ENCODE measurements around the gene NOTCH4. TPM values are rescaled to one million over a fixed set of nuclear protein-coding genes. Genes with fewer than 3 reads are reported as not detected.

Gene NOTCH4
- total and polyA plus RNA-seq, 9 of the 15 experiments (the other 6 are each of a cell fraction or from before 2014, with no cell fraction given): 0.24 to 4.3 (median 1.7) TPM

DNA sequence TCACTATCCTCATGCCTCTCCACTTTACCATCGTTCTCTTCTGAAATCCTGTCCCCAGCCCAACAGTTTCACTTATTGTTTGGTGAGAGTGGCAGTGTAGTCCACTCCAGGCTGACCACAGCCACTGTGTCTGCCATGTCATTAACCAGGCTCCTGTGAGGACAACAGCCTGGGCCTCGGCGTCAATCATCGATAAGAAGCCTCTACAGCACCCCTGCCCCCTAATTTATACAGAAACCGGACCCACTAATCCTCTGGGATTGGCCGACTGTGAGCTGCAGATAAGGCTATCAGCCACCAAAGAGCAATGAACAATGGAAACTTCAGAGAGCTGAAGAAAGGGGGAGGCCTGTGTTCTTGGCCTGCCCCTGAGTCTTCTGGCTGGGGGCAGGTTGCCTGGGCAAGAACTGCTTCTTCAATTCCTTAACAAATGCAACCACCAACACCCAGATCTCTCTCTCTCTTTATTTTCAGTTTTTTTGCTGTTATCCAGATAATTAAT lies 56.1 kb downstream of the NOTCH4 start (continued):
- TF ChIP-seq, protein P1, sequence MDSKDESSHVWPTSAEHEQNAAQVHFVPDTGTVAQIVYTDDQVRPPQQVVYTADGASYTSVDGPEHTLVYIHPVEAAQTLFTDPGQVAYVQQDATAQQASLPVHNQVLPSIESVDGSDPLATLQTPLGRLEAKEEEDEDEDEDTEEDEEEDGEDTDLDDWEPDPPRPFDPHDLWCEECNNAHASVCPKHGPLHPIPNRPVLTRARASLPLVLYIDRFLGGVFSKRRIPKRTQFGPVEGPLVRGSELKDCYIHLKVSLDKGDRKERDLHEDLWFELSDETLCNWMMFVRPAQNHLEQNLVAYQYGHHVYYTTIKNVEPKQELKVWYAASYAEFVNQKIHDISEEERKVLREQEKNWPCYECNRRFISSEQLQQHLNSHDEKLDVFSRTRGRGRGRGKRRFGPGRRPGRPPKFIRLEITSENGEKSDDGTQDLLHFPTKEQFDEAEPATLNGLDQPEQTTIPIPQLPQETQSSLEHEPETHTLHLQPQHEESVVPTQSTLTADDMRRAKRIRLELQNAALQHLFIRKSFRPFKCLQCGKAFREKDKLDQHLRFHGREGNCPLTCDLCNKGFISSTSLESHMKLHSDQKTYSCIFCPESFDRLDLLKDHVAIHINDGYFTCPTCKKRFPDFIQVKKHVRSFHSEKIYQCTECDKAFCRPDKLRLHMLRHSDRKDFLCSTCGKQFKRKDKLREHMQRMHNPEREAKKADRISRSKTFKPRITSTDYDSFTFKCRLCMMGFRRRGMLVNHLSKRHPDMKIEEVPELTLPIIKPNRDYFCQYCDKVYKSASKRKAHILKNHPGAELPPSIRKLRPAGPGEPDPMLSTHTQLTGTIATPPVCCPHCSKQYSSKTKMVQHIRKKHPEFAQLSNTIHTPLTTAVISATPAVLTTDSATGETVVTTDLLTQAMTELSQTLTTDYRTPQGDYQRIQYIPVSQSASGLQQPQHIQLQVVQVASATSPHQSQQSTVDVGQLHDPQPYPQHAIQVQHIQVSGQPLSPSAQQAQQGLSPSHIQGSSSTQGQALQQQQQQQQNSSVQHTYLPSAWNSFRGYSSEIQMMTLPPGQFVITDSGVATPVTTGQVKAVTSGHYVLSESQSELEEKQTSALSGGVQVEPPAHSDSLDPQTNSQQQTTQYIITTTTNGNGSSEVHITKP (IDR thresholded peaks at IDR 0.05; ENCODE audit: partially characterized antibody): peak; percentile 79
- TF ChIP-seq ZFP1 (CRISPR knock-in tag; IDR thresholded peaks at IDR 0.05) (no peak), ZNF133 (CRISPR knock-in tag; IDR thresholded peaks at IDR 0.05) (no peak), FOS (IDR thresholded peaks at IDR 0.05; ENCODE audit: extremely low read depth, insufficient read length) (no peak), ZSCAN29 (IDR thresholded peaks at IDR 0.05) (no peak), ZC3H4 (CRISPR knock-in tag; IDR thresholded peaks at IDR 0.05; ENCODE audit: borderline replicate concordance) (no peak), NFE2L1 (tag; IDR thresholded peaks at IDR 0.05; ENCODE audit: borderline replicate concordance, low read depth) (no peak), CHD4 (IDR thresholded peaks at IDR 0.05; ENCODE audit: insufficient read depth, insufficient replicate concordance, low read depth, low read length, poor library complexity, severe bottlenecking) (no peak), CBX5 (IDR thresholded peaks at IDR 0.05; ENCODE audit: borderline replicate concordance, low read depth) (0 out of 2 replicates have a peak, but pooled peaks have one; percentile 22), MCM3 (IDR thresholded peaks at IDR 0.05) (no peak), PTRF (tag; IDR thresholded peaks at IDR 0.05) (no peak), ARID2 (IDR thresholded peaks at IDR 0.05) (no peak), NFE2 (IDR thresholded peaks at IDR 0.05; ENCODE audit: low read depth) (peak; percentile 52; the same call in 1 of the 2 replicates), TEAD2 (tag; IDR thresholded peaks at IDR 0.05) (no peak)
- TF ChIP-seq, protein P2, sequence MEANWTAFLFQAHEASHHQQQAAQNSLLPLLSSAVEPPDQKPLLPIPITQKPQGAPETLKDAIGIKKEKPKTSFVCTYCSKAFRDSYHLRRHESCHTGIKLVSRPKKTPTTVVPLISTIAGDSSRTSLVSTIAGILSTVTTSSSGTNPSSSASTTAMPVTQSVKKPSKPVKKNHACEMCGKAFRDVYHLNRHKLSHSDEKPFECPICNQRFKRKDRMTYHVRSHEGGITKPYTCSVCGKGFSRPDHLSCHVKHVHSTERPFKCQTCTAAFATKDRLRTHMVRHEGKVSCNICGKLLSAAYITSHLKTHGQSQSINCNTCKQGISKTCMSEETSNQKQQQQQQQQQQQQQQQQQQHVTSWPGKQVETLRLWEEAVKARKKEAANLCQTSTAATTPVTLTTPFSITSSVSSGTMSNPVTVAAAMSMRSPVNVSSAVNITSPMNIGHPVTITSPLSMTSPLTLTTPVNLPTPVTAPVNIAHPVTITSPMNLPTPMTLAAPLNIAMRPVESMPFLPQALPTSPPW (CRISPR knock-in tag; IDR thresholded peaks at IDR 0.05): peak; percentile 92
- TF ChIP-seq, protein P3, sequence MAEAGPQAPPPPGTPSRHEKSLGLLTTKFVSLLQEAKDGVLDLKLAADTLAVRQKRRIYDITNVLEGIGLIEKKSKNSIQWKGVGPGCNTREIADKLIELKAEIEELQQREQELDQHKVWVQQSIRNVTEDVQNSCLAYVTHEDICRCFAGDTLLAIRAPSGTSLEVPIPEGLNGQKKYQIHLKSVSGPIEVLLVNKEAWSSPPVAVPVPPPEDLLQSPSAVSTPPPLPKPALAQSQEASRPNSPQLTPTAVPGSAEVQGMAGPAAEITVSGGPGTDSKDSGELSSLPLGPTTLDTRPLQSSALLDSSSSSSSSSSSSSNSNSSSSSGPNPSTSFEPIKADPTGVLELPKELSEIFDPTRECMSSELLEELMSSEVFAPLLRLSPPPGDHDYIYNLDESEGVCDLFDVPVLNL (CRISPR knock-in tag; IDR thresholded peaks at IDR 0.05; ENCODE audit: low read depth): no peak
- TF ChIP-seq, protein P4, sequence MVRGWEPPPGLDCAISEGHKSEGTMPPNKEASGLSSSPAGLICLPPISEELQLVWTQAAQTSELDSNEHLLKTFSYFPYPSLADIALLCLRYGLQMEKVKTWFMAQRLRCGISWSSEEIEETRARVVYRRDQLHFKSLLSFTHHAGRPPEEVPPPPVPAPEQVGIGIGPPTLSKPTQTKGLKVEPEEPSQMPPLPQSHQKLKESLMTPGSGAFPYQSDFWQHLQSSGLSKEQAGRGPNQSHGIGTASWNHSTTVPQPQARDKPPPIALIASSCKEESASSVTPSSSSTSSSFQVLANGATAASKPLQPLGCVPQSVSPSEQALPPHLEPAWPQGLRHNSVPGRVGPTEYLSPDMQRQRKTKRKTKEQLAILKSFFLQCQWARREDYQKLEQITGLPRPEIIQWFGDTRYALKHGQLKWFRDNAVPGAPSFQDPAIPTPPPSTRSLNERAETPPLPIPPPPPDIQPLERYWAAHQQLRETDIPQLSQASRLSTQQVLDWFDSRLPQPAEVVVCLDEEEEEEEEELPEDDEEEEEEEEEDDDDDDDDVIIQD (CRISPR knock-in tag; IDR thresholded peaks at IDR 0.05): no peak
- TF ChIP-seq, protein P5, sequence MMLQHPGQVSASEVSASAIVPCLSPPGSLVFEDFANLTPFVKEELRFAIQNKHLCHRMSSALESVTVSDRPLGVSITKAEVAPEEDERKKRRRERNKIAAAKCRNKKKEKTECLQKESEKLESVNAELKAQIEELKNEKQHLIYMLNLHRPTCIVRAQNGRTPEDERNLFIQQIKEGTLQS (IDR thresholded peaks at IDR 0.05): no peak
- TF ChIP-seq, protein P5 (CRISPR knock-in tag; conservative IDR thresholded peaks at IDR 0.05): no peak

Data from K562 (cell line).